HEK293T (cell line): ENCODE measurements around the gene S100Z.

Source experiments
- CTCF ChIA-PET: fragments of 350-600 bp; formaldehyde crosslinking; extraction: SDS; loops from one replicate; lab custom pipeline; 2021; ENCODE audit warnings: antibody characterized with exemption, inconsistent platforms; lab: Yijun Ruan, JAX
- POLR2A ChIA-PET: fragments of 350-600 bp; formaldehyde crosslinking; extraction: SDS; loops from one replicate; lab custom pipeline; 2020; ENCODE audit warnings: antibody characterized with exemption, inconsistent platforms; lab: Yijun Ruan, JAX
- DNase-seq: peaks from one replicate; pipeline ENCODE4 v3.0.0; 2012; ENCODE audit warnings: mixed read lengths; ENCODE audit errors: extremely low spot score
- ARNT ChIP-seq: fragments of 450-650 bp; IDR thresholded peaks from 2 replicates; pipeline ENCODE4 v1.6.1; 2017; ENCODE audit warnings: mild to moderate bottlenecking
- BHLHE40 ChIP-seq: fragments of 450-650 bp; IDR thresholded peaks from 2 replicates; pipeline ENCODE4 v1.6.1; 2016; ENCODE audit warnings: mild to moderate bottlenecking, moderate library complexity, borderline replicate concordance
- CTBP1 ChIP-seq: fragments of 450-650 bp; IDR thresholded peaks from 2 replicates; pipeline ENCODE4 v1.6.1; 2016; ENCODE audit warnings: borderline replicate concordance
- ELF4 ChIP-seq: fragments of 450-650 bp; IDR thresholded peaks from 2 replicates; pipeline ENCODE4 v1.6.1; 2017; ENCODE audit warnings: antibody characterized with exemption
- FOXA1 ChIP-seq: fragments of 450-650 bp; IDR thresholded peaks from 2 replicates; pipeline ENCODE4 v1.6.1; 2016; ENCODE audit warnings: mild to moderate bottlenecking
- FOXK2 ChIP-seq: fragments of 450-650 bp; IDR thresholded peaks from 2 replicates; pipeline ENCODE4 v1.6.1; 2016; ENCODE audit warnings: mild to moderate bottlenecking
- FOXM1 ChIP-seq: fragments of 450-650 bp; IDR thresholded peaks from 2 replicates; pipeline ENCODE4 v1.6.1; 2017; ENCODE audit warnings: mild to moderate bottlenecking, borderline replicate concordance
- HDGF ChIP-seq: fragments of 450-650 bp; IDR thresholded peaks from 2 replicates; pipeline ENCODE4 v1.6.1; 2017; ENCODE audit warnings: antibody characterized with exemption, borderline replicate concordance
- L3MBTL2 ChIP-seq: fragments of 450-650 bp; conservative IDR thresholded peaks from 2 replicates; pipeline ENCODE4 v1.6.1; 2016; ENCODE audit warnings: mild to moderate bottlenecking
- LEF1 ChIP-seq: fragments of 450-650 bp; IDR thresholded peaks from 2 replicates; pipeline ENCODE4 v1.6.1; 2017; ENCODE audit warnings: mild to moderate bottlenecking, borderline replicate concordance
- NFRKB ChIP-seq: fragments of 450-650 bp; IDR thresholded peaks from 2 replicates; pipeline ENCODE4 v1.6.1; 2016; ENCODE audit warnings: mild to moderate bottlenecking, moderate library complexity
- SP1 ChIP-seq: fragments of 450-650 bp; IDR thresholded peaks from 2 replicates; pipeline ENCODE4 v1.6.1; 2017
- SUZ12 ChIP-seq: fragments of 450-650 bp; IDR thresholded peaks from 2 replicates; pipeline ENCODE4 v1.6.1; 2016; ENCODE audit warnings: mild to moderate bottlenecking
- TARDBP ChIP-seq: fragments of 450-650 bp; IDR thresholded peaks from 2 replicates; pipeline ENCODE4 v1.6.1; 2016
- ZNF384 ChIP-seq: fragments of 450-650 bp; IDR thresholded peaks from 2 replicates; pipeline ENCODE4 v1.6.1; 2016
- TF ChIP-seq, protein P1 (sequence below): fragments of 450-650 bp; IDR thresholded peaks from 2 replicates; pipeline ENCODE4 v1.6.1; 2016

The S100Z gene

DNA sequence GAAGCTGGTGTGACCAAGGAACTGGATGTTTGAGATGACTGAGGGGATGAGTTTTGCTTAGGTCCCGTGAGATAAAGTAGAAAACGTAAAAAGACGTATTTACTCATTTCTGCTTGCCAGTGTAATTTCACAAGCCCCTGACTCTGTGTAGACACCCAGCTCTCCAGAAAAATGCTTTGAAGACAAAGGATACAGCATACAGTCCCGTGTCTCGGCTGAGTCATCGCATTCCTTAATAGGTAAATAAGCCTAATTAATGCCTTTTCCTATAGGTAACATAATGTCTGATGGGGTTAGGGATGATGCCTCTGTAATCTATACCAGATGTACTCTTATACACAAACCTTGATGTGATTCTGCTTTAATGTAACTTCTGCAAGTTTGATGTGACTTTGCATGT, 20.2 kb downstream of the S100Z start:
- DNase-seq = no peak
- CTCF ChIA-PET = interaction anchor here (0.6 to 1.5 kb wide), 3 partner anchors 141 to 1122 kb away, joined by 3 to 9 read pairs (median 5); no protein-coding TSS in a partner anchor
- TF ChIP-seq LEF1 (no peak), SP1 (no peak), ZNF384 (no peak)
- POLR2A ChIA-PET = no interaction called here

DNA sequence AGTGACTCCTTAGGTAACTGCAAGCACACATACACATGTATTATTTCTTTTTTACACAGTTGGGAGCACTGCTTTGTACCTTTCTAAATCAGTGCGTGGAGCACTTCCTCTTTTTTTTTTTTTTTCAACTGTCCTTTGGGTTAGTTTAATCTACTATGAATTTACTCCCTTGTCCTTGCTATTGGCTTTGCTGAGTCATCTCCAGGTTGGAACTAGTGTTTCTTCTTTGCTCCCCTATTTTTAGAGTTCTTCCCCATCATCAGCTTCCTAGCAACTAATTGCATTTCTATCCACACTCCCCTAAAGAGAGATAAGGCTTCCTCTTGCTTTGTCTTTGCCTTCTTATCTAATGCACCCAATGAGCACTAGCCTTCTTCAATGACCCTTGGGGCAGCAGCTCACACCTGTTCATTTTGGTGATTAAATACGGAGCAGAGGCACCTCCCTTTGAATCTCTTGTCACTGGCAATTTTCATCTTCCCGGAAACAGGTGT, 24.3 kb downstream of the S100Z start:
- POLR2A ChIA-PET = interaction anchor here (1.2 kb wide), 1 partner anchor 156 kb away, joined by 4 read pairs; the partner anchor contains the start of gene AGGF1
- CTCF ChIA-PET = no interaction called here
- no peak for DNase-seq
- TF ChIP-seq TARDBP (no peak), FOXM1 (no peak), SUZ12 (no peak), SP1 (no peak), FOXK2 (no peak), BHLHE40 (no peak), ZNF384 (no peak), ELF4 (no peak), L3MBTL2 (no peak), NFRKB (no peak), CTBP1 (no peak), LEF1 (no peak), FOXA1 (no peak), ARNT (no peak)
- TF ChIP-seq, protein P1, sequence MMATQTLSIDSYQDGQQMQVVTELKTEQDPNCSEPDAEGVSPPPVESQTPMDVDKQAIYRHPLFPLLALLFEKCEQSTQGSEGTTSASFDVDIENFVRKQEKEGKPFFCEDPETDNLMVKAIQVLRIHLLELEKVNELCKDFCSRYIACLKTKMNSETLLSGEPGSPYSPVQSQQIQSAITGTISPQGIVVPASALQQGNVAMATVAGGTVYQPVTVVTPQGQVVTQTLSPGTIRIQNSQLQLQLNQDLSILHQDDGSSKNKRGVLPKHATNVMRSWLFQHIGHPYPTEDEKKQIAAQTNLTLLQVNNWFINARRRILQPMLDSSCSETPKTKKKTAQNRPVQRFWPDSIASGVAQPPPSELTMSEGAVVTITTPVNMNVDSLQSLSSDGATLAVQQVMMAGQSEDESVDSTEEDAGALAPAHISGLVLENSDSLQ = no peak

DNA sequence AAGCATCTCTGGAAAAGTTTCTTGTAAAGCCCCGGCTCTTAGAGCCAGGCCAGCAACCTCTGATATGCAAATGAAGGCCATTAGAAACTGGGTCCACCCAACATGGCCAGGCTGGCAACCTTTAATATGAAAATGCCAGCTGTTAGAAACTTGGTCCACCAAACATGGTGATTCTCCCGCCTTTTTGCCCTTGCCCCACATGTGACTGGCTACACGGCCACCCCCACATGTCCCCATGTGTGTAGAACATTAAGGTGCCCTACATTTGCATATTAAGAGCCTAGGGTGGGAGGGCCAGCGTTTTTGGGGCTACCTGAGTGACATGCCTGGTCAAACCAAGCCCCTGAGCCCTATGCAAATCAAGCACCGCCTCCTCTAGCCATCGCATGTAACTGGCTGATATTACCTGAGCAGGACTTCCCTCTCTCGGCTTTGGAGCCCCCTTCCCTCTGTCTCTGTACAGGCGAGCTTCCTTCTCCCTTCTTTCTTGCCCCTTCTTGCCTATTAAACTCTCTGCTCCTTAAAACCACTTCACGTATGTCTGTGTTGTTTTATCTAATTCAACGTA, 39.0 kb downstream of the S100Z start:
- POLR2A ChIA-PET = no interaction called here
- TF ChIP-seq L3MBTL2 (no peak), FOXA1 (no peak), SUZ12 (no peak), BHLHE40 (no peak), ELF4 (no peak), FOXM1 (no peak), ZNF384 (no peak), HDGF (no peak), TARDBP (no peak), LEF1 (no peak), ARNT (no peak), NFRKB (no peak), SP1 (no peak)
- TF ChIP-seq, protein P1 = no peak
- CTCF ChIA-PET = interaction anchor here (1.1 kb wide), 1 partner anchor 10 kb away, joined by 3 read pairs; no protein-coding TSS in a partner anchor
- DNase-seq = no peak

DNA sequence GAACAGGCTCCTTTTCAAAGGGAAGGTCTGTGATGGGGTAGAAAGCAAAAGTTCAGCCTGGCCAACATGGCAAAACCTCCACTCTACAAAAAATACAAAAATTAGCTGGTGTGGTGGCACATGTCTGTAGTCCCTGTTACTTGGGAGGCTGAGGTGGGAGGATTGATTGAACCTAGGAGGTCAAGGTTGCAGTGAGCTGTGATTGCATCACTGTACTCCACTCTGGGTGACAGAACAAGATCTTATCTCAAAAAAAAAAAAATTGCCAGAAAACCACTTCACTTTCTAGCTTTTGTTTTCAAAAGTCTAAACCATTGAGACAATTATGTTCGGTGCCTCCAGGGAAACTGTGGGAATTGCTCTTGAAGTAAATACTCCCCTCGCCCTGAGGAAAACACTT, 43.5 kb downstream of the S100Z start:
- no peak for DNase-seq
- TF ChIP-seq L3MBTL2 = no peak
- TF ChIP-seq ARNT = no peak
- TF ChIP-seq SUZ12 = no peak
- TF ChIP-seq HDGF = no peak
- TF ChIP-seq SP1 = no peak
- no peak for TF ChIP-seq TARDBP
- TF ChIP-seq FOXK2 = no peak
- TF ChIP-seq, protein P1 = no peak
- TF ChIP-seq CTBP1 = no peak
- ChIA-PET POLR2A (no interaction called here), CTCF (no interaction called here)

DNA sequence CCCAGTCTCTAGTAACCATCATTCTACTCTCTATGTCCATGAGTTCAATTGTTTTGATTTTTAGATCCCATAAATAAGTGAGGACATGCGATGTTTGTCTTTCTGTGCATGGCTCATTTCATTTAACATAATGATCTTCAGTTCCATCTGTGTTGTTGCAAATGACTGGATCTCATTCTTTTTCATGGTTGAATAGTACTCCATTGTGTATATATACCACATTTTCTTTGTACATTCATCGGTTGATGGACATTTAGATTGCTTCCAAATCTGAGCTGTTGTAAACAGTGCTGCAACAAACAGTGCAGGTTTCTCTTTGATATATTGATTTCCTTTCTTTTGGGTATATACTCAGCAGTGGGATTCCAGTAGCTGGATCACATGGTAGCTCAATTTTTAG, 46.4 kb downstream of the S100Z start:
- no peak for TF ChIP-seq ELF4
- no peak for TF ChIP-seq SUZ12
- no peak for TF ChIP-seq FOXA1
- TF ChIP-seq SP1 = no peak
- TF ChIP-seq NFRKB = no peak
- TF ChIP-seq ARNT = no peak
- no peak for TF ChIP-seq TARDBP
- TF ChIP-seq, protein P1 = no peak
- no peak for TF ChIP-seq ZNF384
- TF ChIP-seq FOXM1 = no peak
- TF ChIP-seq LEF1 = no peak
- TF ChIP-seq BHLHE40 = no peak
- no peak for TF ChIP-seq L3MBTL2
- TF ChIP-seq CTBP1 = no peak
- no peak for TF ChIP-seq HDGF
- no peak for TF ChIP-seq FOXK2
- ChIA-PET CTCF (no interaction called here), POLR2A (no interaction called here)
- DNase-seq = no peak

DNA sequence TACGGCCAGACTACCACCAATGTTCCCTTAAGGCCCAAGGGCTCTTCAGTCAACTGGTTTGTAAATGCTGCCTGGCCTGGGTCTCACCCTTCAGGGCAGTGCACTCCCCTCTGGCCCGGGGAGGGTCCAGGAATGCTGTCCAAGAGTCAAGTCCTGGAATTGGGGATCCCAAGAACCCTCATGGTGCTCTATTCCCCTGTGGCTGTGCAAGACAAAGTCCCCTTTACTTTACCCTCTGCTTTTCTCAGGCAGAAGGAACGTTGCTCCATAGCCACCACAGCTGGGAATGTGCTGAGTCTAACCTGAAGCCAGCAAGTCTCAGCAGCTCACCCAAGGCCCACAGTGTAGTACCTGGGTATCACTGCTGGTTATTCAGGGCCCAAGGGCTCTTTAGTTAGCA, 51.7 kb downstream of the S100Z start:
- CTCF ChIA-PET = no interaction called here
- POLR2A ChIA-PET = no interaction called here
- TF ChIP-seq, protein P1 = no peak
- no peak for TF ChIP-seq CTBP1
- no peak for TF ChIP-seq NFRKB
- no peak for TF ChIP-seq ARNT
- TF ChIP-seq TARDBP = no peak
- TF ChIP-seq ZNF384 = no peak
- no peak for TF ChIP-seq SUZ12
- TF ChIP-seq LEF1 = no peak
- TF ChIP-seq HDGF = no peak
- no peak for TF ChIP-seq FOXM1
- TF ChIP-seq L3MBTL2 = no peak
- no peak for TF ChIP-seq ELF4
- no peak for TF ChIP-seq FOXA1
- no peak for TF ChIP-seq SP1
- TF ChIP-seq FOXK2 = no peak
- no peak for TF ChIP-seq BHLHE40
- DNase-seq = no peak
